GM19328 (cell line): ENCODE results near the gene NFASC.

Experiments used
- ATAC-seq: cut with Tn5 transposase; IDR thresholded peaks from one replicate; pipeline ENCODE4 v1.9.1; 2021; ENCODE audit warnings: mild to moderate bottlenecking, moderate library complexity; ENCODE audit not compliant: unreplicated experiment

NFASC gene

DNA sequence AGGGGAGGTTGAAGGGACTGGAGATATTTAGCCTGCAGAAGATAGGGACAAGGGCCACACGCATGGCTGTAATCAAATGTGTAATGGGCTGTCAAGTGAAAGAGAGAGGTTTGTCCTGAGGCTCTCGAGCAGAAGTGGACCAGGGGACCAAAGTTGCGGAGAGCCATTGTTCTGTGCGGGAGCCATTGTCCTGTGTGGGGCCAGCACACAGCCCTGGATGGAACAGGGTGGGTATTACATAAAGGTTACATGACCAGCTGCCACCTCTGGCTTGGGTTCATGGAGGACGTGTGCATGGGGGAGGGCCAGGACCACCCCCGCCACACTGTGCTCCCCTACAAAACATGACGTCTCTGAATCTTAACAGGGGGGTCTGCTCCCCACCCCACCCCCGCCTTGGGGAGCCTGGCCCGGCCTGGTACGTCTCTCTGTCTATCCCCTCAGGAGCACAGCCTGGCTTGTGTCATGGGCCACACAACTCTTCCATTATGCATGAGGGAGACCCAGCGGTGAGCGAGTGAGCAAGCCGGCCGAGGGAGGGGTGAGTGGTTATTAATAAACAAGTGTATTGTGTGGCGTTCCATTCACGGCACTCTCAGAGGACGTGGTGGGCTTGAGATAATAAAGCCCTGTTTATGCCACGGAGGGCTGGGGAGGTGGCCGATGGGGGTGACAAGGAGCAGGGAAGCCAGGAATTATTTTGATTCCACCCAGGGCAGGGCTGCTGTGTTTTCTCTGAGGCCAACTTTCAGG is at the start of gene NFASC:
TSS of gene NFASC (plus strand) at position 703 of the 753 bp plus-strand sequence. CDS start 73,454 bp downstream, outside the sequence.
- no peak for ATAC-seq

DNA sequence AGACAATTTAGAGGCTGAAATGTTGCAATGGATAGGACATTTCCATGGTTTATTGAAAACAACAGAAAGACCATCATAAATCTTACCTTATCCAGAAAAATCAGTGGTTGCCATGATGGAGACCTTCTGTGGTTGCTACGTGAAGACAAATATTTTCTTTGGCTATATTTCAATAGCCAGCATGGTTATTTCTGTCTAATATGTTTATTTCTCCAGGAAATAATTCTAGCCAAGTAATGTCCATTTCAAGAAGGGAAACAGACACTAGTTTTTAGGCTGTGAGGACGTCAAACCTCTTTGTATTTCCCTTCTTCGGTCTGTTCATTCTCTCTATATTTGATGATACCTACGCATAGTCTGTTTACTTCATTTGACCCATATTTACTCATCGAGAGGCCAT is 49.2 kb upstream of the NFASC start:
- ATAC-seq = no peak

DNA sequence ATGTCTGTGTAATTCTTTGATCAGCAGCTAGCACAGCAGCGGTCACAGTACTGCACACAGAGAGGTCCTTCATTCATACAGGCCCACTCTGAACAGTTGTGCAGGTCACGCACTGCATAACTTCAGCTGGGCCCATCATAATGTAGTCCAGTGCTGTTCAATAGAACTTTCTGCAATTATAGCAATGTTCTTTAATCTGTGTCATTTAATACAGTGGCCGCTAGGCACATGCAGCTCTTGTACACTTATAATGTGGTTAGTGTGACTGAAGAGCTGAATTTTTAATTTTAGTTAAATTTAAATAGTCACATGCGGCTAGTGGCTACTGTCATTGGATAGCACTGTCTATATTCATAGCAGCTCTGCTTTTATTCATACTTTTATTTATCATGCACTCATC is 48.7 kb upstream of the NFASC start:
- ATAC-seq = no peak

DNA sequence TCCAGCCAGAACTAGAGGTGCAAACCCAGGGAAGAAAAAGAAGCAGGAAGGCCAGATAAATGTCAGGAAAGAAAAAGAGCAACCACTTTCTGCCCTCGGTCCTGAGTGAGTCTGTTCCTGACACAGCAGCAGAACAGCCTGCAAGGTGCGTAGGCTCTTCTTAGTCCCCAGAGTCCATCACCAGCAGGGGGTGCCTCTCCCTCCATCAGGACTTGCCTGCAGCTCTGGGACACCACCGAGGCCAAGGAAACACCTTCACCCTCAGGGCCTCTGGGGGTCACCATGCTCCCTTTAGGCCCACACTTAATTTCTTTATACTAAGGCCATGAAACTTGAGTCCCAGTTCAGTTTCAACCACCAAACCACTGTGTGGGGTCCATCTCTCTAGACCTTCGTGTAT is 43.7 kb upstream of the NFASC start:
- ATAC-seq = no peak

DNA sequence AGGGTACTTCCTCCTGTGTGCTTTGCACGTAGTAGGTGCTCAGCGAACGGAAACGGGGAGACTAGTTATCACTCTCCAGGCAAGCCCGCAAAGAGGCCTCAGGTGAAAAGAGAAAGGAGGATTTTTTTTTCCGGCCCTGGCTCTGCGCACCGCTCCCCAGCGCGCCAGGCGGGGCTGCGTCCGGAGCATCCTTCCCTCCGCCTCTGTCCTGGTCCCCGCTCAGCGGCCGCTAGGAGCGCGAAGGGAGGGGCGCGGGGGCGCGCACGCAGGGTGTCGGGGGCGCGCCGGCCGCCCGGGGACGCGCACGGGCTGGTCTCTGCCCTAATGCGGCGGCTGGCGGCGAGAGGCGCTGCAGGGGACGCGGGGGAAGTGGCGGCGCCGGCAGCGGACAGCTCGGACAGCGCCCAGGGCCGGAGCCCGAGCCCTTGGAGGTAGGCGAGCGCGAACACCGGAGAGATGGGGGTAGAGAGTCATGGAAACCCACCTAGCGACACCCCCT is 42.3 kb upstream of the NFASC start:
- ATAC-seq = no peak

DNA sequence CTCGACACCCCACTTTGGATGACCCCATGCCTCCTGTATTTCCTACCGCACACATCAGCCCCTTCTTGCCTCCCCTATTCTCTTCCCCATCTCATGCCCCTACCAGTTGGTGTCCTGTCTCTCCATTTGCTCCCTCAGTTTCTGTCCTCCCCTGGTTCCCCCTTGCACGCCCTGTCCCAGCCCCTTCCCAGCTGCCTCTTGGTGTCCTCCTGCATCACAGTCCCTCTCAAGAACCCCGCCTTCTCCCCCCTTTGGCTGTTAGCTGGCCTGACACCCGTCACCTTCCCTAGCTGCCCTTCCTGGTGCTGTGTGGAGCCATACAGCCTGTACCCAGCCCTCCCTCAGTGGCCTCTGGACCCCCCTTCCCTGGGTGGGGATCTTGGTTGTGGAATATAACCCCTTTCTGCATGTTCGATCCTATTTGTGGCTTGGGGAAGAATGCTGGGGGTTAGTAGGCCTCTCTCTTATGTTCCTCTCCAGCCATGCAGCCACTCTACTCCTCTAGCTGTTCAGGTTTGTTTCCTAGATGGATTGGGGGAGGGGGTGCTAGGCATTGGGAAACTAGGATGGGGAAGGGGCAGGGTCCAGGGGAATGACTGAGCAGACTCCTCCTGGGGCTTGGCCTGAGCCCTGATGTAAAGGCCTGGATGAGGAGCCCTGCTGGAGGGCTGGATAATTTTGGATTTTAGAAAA is 41.4 kb upstream of the NFASC start:
- no peak for ATAC-seq

DNA sequence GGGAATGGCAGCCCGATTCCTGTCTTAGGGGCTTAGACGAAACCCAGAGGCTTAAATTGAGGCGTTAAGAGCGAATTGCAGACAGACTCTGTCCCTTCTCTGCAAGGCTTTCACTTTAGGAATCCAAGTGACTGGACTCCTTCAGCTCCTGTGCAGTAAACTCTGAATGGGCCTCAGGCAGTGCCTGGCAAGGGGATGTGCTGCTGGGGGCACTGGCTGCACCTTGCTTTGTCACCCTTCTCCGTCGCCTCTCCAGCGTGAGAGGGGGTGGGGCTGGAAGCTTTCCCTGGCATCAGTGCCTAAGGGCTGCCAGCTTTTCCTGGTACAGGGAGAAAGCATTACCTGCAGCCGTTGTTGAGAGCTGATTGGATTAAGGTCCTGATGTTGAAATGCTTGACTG is 39.9 kb upstream of the NFASC start:
- ATAC-seq = no peak

DNA sequence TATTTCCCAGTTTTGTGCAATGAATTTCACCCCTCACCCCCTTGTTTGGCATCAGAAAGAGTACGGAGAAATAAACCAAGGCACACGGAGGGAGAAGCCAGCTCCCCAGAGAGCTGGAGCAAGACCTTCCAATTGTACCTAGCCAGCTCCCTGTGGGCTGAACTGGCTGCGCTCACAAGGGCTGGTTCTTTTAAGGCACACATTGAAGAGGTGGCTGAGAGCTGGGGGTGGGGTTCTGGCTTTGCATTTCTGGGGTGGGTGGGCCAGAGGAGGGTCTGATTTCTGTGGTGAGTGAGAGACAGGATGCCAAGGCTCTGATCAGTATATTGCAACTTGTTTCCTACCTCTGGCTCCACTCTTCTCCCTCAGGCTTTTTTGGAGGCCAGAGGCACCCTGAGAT is 39.5 kb upstream of the NFASC start:
- ATAC-seq = no peak

DNA sequence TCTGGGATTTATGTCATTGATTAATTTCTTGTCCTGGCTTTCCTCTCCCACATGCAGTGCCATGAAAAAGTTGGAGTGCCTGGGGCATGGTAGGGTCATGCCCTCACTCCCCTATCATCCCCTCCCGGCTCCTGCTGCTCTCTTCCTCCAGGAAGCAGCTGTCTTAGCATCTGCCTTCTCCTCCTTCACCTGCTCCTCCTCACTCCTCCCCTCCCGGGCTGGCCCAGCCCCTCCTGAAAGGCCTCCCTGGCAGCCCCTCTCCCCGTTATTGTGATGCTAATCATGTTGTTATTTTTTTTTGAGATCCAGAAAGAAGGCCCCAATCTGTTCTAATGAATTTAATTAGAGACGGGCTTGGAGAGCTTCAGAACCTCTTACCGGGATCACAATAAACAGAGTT is 36.3 kb upstream of the NFASC start:
- ATAC-seq = no peak

DNA sequence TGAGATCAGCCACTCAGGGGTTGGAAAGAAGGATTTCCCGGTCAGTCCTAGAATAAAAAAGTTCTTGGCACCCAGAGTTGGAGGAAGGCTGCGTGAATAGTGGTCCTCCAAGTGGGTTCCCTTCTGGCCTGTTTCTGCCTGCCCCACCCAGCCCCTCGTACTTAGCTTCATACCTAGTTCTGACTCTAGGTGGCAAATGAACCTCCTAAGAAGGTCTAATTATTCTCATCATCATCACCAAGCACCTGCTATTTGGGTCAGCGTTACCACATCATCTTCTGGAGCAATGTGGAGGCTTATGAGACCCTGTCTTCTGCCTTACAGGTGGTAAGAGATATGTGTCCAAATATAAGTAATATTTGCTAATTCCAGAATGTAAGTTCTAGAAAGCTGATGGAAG is 35.9 kb upstream of the NFASC start:
- ATAC-seq = no peak

DNA sequence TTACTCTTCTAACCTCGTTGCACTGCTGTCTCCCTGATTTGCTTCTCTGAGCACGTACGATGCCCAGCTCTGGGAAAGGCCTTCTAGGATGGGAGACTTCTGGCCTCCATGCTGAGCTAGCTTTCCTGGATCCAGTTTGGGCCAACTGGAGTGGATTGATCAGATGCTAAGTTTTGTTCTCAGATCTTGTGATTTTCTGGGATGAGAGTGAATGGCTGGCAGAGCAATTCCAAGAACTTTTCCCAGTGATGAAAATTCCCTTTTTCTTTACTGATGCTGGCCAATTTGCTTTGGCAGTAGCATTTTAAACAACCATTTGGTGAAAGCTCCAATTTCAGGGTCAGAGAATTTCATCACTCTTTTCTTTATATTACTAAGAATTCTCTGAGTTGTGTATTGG is 34.9 kb upstream of the NFASC start:
- ATAC-seq = no peak

DNA sequence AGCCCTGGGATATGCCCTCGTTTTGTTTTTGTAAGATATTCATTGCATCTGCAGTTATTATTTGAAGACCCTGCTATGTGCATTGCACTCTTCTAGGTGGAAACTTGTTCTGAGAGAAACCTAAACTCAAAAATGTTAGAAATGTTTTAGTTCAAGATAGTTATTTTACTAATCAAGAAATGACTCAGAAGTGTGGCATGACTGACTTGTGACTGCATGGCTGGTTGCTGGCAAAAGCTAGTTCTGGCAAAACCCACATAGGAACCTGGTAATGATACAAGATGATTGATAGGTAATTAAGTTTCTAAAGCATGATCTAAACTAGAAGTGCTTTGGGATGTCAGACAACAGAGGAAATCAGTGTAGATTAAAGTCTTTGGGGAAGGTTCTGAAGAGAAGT is 33.8 kb upstream of the NFASC start:
- ATAC-seq = no peak

DNA sequence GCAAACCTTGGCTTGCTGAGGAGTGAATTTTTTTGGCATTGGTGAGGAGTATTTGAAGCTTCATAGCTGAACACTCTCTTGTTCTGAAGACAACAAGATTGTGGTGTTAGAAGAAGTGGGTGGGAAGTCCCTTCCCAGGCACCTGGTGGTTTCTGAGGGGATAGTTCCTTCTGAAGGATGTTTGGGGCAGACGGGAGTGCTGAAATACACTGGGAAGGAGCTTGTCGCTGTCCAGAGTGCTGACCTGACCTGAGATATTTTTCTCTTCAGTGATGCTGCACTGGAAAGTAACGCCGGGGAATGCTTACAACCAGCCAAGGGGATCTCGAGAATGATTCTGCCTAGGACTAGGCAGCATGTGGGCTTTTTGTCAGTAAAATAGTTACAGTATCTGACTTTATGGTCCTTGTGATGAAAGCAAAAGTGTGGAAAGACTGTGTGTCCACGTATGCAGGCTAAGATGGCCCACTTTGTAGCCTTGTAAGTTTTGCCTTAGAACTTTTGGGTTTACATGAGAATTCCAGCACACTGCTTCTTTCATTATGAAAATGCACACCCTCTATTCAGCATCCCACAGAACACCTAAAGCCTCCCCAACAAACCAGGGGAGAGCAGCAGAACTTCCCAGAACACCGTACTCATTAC is 33.1 kb upstream of the NFASC start:
- ATAC-seq = no peak

DNA sequence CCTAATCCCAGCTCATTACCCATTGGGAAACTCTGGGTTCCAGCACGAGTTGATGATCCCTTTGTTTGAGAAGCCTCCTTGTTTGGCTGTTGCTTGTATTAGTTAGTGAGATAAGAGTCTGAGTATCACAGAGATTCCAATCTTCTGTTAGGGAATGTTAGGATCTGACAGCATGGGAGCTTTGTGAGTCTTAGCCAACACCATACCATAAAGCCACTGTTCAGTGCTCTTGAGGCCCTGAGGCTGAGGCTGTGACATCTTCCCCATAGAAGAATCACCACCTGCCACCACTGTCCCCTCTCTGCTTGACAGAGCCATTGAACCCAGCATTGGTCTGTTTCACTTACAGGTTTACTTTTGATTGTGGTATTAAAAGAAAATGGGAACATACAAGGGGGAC is 29.3 kb upstream of the NFASC start:
- no peak for ATAC-seq

DNA sequence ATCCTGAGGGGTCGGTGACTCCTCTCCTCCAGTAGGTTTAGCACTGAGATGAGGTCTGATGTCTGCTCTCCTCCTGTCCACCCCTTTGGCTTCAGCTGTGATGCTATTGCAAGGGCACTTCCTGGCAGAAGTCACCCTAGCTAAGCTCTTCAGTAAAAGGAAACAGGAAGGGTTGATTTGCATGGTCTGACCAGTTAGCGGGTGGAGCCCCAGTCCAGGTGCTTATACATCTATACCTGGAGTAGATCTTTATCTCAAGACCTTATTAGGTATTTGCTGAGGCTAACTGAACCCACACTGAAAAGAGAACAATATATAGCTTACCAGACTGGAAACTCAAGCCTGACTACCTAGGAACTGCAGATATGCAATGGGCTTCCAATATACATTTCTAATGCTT is 28.9 kb upstream of the NFASC start:
- no peak for ATAC-seq

DNA sequence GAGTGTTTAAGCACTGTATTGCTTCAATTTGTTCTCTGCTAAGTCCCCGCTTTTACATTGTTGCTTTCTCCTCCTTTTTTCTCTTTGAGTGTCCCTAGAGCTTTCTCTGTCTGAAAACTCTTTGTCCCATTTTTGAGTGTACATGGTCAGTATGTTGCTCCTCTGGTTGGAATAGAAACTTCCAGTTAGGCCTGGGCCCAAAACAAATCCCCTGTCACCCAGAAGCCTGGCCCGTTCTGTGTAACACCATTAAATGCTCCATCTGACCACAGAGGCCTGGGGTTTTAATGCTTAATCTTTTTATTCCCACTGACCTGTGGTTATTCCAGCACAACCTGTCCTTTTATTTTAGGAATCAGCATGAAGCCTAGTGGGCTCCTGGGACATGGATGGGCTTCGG is 28.3 kb upstream of the NFASC start:
- no peak for ATAC-seq

DNA sequence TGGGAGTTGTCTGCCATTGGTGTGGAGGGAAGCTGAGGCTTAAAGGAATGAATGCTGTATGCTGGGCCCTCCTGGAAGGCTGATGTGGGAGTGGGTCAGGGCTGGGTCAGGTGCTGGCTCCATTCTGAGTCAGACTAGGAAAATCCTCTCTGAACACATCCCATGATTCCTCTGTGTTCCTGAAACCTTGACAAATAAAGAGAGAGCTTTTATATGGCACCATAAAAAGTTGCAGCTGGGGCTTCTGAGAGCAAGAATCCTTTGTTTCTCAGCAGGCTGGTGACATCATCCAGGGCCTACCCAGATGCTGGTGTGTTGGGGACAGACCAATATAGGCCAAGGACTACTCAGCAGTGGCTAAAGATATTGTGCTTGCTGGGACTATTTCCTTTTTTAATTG is 27.8 kb upstream of the NFASC start:
- ATAC-seq = no peak

DNA sequence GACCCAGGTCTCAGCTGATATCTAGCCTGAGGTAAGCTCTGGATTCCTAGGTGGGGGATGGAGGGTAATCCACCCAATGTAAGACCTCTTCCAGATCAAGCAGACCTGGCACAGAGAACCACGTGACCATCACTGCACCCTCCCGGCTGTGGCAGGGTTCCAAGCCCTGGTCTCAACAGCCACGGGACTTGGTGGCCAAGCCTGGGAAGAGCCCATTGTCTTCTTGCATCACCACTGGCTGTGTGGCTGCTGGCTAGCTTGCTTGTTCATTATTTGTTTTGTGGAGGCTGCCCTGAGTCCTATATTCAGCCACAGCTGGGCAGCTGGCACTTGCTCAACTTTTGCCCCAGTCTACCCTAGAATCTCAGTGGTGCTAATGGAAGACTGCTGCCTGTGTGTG is 24.1 kb upstream of the NFASC start:
- no peak for ATAC-seq

DNA sequence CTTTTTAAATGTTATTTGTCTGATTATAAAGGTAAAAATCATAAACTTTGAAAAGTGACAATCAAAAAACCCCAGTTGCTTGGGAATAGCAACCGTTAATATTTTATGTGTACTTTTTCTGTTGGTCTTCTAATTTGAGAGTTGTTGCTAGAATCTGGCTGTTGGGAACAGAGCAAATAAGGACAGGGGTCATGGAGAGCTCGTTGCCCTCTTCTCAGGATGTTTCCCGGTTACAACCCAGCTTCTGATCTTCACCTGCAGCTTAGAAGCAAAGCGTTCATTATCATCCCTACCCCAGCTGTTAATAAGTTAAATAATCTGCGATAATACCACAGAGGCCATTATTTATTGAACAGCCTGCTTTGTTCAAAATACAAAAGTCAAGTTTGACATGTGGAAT is 22.1 kb upstream of the NFASC start:
- no peak for ATAC-seq

DNA sequence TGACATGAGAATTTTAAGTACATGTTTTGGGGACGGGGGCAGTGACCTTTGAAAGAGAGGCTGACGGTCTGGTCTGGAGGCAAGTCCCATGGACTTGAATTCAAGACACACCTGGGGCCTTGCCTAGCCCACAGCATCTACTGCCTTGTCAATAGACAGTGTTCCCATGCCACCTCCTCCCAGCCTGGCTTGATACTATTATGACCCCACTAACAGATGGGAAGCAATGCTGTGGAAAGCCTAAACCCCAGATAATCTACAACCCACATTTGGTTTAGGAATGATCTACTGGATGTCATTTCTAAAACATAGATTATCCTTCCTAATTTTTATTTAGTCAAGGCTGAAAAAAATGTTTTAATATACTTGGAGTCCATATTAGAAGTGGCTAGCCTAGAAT is 17.8 kb upstream of the NFASC start:
- no peak for ATAC-seq

DNA sequence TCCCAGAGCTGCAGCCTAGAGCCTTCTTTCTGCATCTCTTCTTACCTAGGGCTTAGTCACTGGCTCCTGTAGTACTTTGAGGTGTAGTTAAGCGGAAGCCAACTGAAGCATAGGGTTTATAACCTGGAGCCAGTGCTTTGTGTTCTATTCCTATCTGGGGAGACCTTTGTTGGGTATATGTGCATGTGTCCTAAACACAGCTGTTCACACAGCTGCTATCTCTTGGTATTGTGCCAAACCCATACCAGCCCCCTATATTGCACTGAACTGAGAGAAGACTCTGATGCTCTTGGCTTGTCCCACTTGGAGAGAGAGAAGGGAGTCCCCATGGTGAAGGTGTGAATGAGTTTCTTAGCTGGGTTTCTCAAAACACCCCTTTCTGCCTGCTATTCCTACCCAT is 17.2 kb upstream of the NFASC start:
- ATAC-seq = no peak

DNA sequence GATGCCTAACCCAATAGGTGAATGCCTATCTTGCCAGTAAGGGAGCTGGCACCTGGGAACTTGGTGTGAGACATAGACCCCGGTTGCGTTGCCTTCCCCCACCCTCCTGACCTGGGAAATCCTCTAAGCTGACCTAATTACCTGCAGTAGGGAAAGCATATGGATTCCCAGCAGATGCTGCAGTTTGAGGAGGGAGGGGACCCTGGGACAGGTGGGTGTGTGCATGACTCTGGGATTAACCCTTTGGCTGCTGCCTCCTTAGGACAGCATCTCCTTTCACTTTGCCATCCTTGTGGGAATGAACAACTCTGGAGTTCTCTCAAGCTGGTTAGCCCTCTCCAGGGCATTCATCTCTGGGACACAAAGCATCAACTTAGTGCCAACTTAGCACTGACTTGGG is 16.4 kb upstream of the NFASC start:
- ATAC-seq = no peak
